Measurements from ENCODE around the gene KCTD17.

The KCTD17 gene

GRCh38 chr22:37083914-37084313, 32.4 kb downstream of the KCTD17 start:
- no peak for DNase-seq

DNA sequence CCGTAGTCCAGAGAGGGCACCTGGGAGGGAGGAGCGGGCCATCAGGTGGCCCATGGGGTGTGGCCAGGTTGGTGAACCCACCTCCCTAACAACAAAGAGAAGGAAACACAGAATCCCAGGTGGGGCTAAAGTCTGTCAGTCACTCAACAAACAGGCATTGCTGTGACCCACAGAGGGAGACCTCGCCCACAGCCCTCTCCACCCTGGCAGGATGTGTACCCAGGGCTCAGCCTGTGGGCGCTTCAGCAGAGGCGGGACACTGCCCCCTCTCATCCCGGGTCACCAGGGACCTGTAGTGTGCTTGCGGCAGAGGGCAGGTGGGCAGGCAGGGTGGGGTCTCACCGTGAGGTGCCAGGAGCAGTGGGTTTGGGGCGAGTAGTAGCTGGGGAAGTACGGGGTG, 32.8 kb downstream of the KCTD17 start:
- DNase-seq, result no peak

DNA sequence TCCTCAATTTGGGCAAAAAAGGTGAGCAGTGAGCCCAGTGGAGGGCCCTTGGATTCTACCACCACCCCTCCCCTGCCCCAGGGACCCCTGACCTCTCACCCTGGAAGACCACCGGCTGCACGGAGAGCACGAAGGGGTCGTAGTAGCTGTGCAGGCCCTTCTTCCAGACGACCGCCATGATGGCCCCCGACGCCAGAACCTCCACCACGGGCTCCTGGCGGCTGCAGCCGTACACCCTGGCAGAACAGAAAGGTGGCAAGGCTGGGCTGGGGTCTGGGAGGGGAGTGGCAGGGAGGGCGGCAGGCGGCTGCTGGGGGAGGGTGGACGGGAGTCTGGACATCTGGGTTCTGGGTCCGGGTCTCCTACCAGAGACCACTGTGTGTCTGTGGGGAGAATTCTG, 34.6 kb downstream of the KCTD17 start:
- DNase-seq, result no peak

DNA sequence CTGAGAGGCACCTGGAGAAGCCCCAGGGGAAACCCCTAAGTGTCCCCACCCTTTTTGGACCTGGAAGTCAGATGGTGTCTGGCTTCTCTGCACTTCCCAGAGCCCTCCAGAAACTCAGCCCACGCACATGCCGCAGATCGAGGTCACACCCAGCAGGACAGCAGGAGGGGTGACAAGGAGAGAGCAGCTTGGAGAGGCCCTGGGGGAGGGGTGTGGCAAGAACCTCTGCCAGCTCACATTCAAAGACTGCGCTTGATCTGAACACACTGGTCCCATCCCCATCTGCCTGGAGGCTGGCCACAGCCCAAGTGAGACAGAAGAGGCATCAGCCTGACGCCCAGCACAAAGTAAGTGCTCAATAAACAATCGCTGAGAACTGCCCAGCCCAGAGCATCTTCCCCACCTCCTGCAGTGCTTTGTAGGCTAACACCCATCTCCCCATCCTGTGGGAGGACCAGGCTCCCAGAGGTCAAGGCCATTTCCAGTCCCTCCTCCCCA, 36.6 kb downstream of the KCTD17 start:
- no peak for DNase-seq

GRCh38 chr22:37088750-37089408, 37.3 kb downstream of the KCTD17 start:
- no peak for DNase-seq

DNA sequence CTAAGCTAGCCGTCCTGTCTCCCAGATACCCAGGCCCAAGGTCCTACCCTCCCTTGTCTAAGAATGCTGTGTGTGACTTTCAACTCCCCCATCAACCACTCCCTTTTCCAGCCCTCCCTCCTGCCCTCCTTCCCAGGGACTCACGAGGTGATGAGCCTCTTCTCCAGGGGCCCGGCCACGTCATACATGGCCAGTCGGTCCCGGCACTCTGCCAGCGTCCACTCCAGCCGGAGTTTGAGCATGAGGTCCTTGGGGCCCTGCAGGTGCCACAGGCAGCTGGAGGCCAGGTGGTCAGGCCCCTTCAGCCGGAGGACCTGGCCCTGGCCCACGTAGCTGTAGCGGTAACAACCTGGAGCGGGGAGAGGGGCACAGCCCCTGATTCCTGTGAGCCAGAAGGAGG, 37.9 kb downstream of the KCTD17 start:
- DNase-seq, result no peak

- DNase-seq, result no peak
These were observed 39.6 kb downstream of the KCTD17 start for GRCh38 chr22:37090920-37091695.

DNA sequence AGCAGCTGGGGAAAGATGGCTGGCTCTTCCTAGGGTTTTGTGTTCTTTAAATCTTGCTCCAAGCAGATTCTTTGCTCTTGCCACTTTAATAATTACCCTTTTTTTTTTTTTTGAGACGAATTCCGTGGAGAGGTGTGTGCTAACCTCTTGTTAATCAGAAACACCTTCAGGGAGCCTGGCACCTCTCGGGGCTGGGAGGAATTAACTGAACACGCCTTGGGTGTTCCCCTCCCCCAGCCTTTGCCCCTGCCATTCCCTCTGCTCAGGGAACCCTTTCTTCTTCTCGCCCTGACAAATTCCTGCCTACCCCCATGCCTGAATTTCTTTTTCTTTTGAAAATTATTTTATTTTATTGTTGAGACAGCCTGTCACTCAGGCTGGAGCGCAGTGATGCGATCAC, 40.5 kb downstream of the KCTD17 start:
- no peak for DNase-seq

- no peak for DNase-seq
These were observed 41.5 kb downstream of the KCTD17 start for GRCh38 chr22:37092997-37093396.

DNA sequence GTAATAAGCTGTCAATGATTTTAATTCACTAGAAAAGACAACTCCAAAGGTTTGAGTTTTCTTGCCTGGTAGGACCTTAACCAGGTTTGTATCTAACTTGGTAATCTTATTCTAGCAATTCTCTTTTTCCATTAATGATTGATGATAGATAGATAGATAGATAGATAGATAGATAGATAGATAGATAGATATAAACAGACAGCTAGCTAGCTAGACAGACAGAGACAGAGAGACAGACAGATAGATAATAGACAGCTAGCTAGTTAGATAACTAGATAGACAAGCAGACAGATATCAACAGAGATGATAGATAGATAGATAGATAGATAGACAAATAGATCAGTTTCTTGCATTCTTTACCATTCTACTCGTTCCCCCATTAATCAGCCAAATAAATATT, 42.7 kb downstream of the KCTD17 start:
- DNase-seq, result no peak

- no peak for DNase-seq
These were observed 43.6 kb downstream of the KCTD17 start for GRCh38 chr22:37095113-37095512.

GRCh38 chr22:37097346-37097745, 45.8 kb downstream of the KCTD17 start:
- DNase-seq, result no peak

DNA sequence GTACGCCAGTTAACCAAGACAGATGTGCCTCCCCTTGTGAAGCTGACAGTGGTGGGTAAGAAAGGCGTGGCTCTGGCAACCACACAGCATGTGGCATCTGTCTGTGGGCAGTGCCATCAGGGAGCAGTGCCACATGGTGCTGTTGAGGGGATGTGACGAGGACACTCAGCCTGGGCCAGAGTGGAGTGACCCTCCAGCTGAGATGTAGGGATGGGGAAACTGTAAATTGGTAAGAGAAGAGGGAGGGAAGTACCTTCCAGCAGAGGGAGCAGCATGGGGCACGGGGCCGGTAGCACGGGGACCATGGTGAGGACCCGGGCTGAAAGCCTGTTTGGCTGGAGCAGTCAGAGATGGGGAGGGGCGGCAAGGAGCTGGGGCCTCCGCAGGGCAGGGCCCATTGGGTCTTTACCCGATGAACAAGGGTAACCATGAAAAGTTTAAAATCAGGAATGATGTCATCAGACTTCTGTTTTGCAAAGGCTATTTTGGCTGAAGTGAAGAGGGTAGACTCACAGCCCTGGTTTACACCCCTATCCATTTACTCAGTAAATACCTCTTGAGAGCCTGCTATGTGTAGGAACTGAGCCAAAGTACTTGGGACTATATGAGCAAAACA, 47.5 kb downstream of the KCTD17 start:
- DNase-seq, result no peak

DNA sequence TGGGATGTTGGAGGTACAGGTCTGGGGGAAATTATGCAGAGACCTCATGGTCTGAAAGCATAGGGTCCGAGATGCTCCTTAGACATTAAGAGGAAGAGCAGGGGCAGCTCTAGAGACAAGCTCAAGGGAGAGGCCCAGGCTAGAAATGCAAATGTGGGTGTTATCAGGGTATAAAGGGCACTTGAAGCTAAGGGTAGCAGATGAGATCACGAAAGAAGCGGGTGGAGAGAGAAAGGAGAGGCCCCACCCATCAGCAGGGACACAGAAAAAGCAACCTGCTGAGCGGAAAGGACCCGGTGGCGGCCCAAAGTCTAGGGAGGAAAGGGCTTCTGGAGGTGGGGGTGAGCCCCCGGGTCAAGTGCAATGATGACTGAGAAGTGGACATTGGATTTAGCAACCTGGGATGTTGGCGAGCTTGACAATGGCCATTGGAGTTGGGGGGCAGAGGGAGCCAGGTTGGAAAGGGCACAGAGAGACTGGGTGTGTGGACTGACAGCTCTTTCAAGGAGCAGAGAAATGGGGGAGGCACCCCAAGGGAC, 49.1 kb downstream of the KCTD17 start:
- no peak for DNase-seq

GRCh38 chr22:37101311-37102066, 49.9 kb downstream of the KCTD17 start:
- DNase-seq, result no peak

DNA sequence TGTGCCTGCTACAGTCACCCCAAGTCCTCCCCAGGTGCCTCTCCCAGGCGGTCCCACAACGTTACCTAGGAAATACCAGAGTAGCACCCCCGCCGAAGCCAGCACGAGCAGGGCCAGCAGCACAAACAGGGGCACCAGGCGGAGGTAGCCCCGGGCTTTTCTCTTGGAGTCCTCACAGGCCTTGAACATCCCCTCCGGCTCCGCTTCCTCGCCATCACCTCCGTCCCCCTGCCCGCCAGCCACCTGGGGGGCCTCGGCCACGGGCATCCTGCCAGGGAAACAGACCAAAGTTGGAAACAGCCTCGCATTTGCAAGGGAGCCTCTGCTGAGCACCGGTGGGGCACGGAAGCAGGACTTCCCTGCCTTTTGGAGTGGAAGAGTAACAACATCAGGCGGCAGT, 51.6 kb downstream of the KCTD17 start:
- DNase-seq, result no peak

DNA sequence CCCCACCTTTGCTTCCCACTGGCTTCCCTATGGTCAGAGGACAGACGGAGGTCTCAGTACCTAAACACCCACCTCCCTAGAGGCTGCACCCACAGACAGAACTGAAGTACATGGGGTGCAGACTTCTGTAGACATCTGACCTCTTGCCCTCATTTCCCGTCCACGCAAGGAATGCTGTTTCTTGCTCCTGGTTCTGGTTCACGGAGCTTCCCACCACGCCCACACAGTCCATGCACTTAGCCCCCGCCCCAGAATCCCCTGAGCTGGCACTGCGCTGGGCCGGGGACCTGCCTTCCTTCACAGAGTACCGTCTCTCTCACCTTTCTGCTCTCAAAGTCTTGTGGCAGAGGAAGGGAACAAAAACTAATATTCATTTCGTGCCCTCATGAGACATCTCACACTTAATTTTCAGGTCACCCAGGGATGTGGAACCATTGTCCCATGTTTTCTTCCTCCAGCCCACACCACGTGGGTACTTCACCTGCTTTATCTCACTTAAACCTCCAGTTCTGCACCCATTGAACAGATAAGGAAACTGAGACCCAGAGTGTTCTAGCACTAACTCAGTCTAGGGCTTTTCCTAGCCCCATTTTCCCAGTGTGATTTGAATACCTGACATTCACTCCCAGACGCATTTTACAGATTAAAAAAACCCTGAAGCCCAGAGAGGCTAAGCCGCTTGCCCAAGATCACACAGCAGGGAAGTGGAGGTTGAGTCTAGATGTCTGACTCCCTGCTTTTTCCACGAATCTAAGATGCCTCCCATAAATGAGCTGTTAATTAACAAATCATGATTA, 52.3 kb downstream of the KCTD17 start:
- no peak for DNase-seq

DNA sequence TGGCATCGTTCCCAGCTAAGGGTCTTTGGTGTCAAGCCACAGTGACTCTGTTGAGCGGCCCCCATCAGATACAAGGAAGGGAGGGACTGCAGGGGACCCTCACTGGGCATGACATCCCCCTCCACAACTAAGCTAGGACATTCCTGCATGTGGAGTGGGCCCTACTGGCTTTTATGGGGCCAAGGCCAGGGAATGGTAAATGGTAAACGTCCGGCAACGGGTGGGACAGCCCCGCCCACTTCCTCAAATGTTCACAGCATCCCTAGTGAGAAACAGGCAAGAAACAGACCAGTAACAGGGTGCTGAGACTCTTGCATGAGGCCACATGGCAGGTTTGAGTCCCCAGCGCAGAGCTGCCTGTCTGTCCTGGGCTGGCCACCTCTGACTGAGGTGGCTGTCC, 53.6 kb downstream of the KCTD17 start:
- DNase-seq, result no peak

GRCh38 chr22:37105990-37106389, 54.4 kb downstream of the KCTD17 start:
- DNase-seq, result no peak

GRCh38 chr22:37107816-37108621, 56.5 kb downstream of the KCTD17 start:
- DNase-seq, result no peak

GRCh38 chr22:37109242-37109917, 57.8 kb downstream of the KCTD17 start, which contains the start of gene TMPRSS6:
TSS of gene TMPRSS6 (minus strand) at chr22:37109713. CDS start at chr22:37103417, 6,296 bp downstream.
- DNase-seq, result no peak

All from activated CD4-positive, alpha-beta T cell treated with anti-CD3 and anti-CD28 coated beads, Interleukin-2, amount 50 U/mL, for 1 hour (primary cell).